22Rv1 (cell line): ENCODE data around the gene VSIG10L.

Experiments
- ZFX ChIP-seq: fragments of 450-650 bp; IDR thresholded peaks from 2 replicates; pipeline ENCODE4 v1.6.1; 2017; ENCODE audit warnings: antibody characterized with exemption, borderline replicate concordance
- TF ChIP-seq, protein P1 (sequence below): fragments of 450-650 bp; IDR thresholded peaks from 2 replicates; pipeline ENCODE4 v1.5.1; 2017; ENCODE audit warnings: mild to moderate bottlenecking

DNA sequence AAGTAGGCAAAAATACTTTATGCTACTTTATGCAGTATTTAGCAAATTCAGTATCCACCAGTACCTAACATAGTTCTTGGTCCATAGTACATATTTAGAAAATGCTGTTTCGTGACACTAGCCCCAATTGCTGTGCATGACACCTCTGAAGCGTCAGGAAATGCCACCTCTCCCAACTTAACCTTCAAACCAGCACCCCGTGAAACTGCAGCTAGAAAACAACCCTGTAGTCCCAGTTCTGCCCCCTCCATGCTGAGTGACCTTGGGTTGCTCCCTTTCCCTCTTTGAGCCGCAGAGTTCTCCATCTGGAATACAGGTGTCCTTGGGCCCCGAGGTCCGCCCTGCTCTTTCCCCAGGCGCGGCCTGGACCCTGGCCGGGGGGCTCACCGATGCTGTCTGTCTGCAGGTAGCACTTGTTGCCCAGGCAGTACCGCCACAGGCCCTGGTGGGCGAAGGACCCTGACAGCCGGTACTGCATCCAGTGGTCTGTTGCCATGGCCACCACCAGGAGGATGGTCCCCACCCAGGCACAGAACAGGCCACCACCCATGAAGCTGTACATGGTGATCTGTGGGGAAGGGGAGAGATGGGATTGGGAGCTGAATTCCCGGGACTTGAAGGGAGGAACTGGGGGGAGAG lies 45.1 kb upstream of the VSIG10L start:
- TF ChIP-seq, protein P1, sequence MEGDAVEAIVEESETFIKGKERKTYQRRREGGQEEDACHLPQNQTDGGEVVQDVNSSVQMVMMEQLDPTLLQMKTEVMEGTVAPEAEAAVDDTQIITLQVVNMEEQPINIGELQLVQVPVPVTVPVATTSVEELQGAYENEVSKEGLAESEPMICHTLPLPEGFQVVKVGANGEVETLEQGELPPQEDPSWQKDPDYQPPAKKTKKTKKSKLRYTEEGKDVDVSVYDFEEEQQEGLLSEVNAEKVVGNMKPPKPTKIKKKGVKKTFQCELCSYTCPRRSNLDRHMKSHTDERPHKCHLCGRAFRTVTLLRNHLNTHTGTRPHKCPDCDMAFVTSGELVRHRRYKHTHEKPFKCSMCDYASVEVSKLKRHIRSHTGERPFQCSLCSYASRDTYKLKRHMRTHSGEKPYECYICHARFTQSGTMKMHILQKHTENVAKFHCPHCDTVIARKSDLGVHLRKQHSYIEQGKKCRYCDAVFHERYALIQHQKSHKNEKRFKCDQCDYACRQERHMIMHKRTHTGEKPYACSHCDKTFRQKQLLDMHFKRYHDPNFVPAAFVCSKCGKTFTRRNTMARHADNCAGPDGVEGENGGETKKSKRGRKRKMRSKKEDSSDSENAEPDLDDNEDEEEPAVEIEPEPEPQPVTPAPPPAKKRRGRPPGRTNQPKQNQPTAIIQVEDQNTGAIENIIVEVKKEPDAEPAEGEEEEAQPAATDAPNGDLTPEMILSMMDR = no peak
- no peak for TF ChIP-seq ZFX
